Activated T-cell treated with anti-CD3 and anti-CD28 coated beads, Interleukin-2, amount 50 U/mL, for 1 hour (primary cell): ENCODE results near the gene LOXHD1.

ENCODE experiments used
- DNase-seq: peaks from one replicate; pipeline ENCODE4 v3.0.0-alpha.2; 2020

Gene LOXHD1

DNA sequence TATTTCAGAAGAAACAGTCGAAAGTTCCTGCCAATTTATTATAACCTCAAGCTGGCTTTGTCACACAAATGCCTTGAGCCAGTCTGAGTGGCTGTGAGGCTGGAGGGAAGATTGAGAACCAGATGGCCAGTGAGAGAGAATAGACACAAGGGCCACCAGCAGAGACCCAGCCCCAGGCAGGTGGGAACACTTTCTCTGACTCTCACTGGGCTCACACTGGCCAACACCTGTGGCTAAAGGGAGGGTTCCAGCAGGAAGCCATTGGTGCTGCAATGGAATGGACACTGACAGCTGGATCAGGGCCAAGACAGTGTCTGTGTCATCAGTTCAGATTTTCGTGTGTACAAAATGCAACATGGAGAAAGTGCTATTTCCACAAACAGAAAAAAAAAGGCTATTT is 29.9 kb downstream of the LOXHD1 start:
- DNase-seq, result no peak

DNA sequence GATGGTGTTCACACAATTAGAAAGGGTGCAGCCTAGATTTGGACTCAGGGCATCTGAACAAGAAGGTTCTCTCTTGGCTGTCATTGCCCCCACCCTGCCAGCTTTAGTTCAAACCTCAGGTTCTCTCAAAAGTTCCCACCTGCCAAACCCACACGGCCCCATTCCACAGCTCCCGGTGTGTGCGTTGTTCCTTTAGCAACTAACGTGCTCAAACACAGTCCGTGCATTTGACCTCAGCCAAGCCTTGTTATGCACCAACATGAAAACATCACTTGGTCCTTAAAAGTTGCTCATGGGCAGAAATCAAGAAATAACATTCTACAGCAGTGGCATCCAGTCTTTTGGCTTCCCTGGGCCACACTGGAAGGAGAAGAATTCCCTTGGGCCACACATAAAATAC is 32.0 kb downstream of the LOXHD1 start:
- DNase-seq, result no peak

DNA sequence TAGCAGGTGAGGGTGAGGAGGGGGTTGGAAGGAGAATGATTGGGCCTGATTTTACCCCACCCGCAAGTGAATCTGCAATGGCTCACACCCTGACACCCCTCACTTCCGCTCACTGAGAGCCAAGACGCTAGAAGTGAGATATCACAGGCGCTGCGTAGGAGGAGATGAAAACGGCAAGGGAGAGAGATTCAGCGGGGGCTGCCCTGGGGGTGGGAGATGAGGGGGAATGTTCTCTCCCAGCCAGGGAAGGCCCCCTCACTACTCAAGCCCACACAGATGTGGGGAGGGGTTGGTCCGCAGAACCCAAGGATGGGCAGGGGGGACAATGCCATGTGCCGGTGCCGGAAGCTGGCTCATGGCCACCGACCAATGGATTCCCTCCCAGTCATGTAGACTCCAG is 32.9 kb downstream of the LOXHD1 start:
- DNase-seq, result no peak

DNA sequence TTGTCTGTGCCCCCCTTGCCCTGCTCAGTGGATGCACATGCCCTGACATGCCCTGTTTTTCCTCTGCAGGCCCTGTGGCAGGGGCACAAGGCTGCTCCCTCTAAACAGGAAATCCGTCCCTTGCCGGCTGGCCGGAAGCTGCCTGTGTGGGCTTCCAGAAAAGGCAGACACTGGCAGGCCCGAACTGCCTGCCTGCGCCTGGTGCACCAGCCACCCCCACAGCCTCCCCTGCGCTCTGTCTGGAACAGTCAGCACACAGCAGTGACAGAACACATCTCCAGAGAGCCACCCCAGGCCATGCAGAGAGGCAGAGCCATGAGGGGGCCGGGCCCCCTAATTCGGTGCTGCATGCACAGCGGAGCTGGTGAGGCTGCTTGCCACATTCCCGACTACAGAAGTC is 33.5 kb downstream of the LOXHD1 start:
- peak; percentile 24 for DNase-seq

DNA sequence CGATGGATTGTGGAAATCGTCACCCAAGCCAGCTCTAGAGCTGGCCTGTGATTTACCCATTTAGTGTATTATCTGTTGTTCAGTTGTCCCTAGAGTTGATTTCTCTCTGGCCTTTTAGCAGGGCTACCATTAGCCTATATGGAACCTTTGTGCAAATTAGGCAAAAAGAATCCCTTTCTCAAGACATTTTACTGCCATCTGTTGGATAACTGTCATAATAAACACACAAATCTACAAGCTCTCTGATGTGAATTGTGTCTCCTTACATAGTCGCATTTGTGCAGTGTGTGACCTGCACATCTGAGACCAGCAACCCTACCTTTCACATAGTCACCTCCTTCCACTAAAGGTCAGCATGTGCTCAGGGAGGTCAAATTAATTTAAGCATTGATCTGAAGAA is 34.0 kb downstream of the LOXHD1 start:
- no peak for DNase-seq

DNA sequence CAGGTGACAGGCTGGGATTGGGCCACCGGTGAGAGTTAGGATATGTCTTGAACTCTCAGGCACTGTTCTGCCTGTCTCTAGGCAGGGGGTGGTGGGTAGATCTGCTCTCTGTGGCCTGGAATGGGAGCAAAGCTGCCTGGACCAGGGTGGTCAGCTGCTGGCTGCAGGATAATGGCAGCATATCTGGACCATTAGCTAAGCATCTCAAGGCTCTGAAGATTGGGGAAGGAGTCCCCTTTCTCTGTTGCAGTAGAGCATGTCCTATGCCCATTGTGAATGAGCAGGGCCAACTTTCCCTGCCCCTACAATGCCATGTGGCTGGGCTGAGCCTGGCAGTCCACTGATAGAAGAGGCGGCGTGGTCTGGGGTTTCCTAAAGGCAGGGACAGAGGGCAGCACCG is 34.6 kb downstream of the LOXHD1 start:
- no peak for DNase-seq

DNA sequence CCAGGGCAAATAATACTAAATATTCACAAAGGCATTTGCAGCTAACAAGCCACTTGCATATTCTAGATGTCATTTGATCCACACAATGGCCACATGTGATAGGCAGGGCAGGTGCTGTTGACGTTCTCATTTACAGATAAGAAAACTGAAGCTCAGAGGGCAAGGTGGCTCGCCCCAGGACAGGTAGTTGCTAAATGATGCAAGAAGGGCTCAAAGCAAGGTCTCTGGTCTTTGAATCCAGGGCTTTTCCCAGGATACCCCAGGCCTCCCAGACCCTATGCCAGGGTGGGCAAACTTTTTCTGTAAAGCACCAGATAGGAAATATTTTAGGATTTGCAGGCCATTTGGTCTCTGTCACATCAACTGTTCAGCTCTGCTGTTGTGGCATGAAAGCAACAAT is 35.1 kb downstream of the LOXHD1 start:
- DNase-seq, result no peak

DNA sequence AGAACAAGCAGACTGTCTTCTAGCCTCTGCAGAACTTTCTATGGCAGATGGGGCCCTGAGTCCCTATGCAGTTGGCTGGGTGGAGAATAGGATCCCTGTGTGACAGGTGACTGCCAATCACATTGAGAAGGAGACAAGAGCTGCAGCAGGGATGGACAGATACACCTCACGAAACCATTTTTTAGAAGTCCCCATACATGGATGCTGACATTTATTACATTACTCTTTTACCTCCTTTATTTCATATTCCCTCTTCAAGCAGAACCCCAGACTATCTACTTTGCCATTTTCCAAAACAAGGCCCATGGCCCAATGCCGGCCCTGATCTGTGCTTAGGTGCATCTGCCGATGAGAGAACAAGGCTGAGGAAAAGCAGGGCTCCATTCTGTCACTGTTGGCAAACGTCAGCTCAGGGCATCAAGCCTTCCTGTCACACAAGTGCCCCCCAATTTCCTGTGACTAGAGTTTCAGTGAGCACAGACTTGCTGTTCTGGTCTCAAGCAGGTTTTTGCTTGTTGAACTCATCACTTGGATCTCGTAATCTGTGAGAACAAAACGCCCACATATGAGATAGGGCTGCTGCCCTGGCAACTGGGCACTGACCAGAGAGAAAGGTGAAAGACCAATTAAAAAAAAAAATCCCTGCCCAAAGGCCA is 35.8 kb downstream of the LOXHD1 start:
- DNase-seq, result no peak

DNA sequence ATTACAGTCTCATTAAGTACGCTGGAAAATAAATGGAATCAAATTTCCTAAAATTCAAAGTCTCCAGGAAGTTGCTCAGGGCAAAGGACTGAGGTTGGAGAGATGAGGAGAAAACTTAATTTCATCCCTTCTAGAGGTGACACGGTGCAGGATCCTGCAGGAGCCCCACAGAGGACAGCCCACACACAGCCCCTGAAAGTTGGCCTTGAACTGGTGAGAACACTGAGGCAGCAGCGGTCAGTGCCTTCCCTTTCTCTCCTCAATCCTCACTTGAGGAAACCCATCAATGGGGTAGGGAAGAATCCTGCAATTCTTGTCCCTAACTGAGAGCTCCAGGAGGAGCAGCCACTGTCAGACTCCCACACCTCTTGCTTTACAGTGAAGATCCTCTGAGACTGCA is 37.5 kb downstream of the LOXHD1 start:
- DNase-seq, result no peak

DNA sequence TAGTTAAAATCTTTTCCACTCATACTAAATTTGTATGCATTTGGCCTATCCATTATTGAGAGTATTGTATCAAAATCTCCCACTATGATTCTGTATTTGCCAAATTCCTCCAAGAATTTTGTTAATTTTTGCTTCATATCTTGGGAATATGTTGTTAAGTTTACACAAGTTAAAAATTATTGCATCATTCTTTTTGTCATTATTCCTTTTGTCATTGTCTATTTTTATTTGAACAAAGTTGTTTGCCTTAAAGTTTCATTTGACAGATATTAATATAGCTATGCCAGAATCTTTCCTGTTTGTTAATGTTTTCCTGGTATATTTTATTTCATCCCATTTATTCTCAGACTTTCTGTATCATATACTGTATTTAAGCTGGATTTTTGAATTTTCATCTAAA is 41.3 kb downstream of the LOXHD1 start:
- DNase-seq, result no peak

DNA sequence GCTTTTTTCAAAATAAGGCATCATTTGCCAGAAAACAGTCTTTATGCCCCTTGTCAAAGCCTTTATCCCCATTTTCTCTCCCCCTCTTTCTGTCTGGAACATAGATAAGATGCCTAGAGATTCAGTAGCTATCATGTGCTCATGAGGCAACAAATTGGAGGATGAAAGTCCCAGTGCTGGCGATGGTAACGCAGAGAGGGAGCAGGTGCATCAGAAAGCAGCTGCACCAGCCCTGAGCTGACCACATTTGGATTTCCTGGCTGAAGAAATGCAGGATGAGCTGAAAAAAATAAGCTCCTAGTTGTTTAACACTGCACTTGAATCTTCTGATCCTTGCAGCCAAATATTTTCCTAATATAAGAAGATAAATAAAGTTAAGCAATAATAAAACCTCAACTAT is 48.0 kb downstream of the LOXHD1 start:
- DNase-seq, result no peak

DNA sequence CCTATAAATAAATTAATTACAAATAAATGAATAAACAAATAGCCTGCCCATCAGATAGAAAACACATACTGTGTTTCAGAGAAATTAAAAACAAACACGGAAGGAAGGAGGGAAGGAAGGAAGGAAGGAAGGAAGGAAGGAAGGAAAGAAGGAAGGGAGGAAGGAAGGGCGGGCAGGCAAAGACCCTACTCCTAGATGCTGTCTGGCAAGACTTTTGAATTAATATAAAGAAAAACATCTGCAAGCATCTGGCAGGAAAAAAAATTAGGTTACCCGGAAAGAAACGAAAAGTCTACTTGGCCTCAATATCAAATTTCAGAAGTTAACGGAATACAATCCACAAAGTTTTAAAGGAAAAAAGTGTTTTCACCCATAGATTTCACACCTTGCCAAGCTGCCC is 49.1 kb downstream of the LOXHD1 start:
- no peak for DNase-seq

DNA sequence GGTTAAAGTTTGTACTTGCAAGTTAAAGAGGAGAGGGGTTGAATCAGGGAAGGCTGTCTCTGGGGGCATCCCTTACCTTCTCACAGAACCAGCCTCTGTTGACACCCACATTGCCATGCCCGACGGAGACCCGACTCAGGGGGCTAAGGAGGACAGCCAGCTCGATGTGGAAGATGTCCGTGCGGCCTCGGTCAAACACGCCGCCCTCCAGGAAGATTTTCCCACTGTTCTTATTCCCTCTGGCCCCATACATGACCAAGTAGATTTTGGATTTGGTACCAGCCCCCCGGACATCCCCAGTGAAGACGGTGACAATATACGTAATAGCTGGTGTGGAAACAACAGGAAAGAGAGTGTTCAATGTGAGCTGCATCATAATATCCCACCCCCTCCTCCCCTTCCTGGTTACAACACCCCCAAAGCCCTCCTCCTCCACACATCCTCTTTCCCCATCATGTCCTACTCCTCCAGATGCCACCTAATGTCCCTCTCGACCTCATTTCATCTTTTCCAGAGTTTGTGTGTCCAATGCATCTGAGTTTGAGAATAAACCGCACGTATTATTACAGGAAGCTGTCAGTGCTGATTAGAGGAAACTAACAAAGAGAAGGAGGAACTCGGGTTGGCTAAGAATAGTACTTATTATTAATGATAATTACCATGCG is 55.7 kb downstream of the LOXHD1 start:
- no peak for DNase-seq

DNA sequence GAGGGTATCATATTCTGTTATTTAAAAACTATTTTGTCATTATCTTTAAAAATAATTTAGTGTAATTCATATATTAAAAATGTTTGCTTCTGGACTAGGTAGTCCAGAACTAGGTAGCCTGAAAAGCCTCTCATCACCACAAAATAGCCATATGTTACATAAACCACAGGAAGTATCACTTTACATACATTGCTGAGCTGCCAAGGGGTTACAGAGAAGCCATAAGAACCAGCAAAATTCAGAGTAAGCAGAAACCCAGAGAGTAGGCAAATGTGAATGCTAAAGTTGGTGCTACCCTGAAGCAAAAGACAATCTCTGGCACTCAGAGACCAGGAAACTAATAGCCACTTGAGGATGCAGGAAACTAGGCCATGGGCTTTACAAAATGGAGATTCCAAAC is 60.9 kb downstream of the LOXHD1 start:
- DNase-seq, result no peak

DNA sequence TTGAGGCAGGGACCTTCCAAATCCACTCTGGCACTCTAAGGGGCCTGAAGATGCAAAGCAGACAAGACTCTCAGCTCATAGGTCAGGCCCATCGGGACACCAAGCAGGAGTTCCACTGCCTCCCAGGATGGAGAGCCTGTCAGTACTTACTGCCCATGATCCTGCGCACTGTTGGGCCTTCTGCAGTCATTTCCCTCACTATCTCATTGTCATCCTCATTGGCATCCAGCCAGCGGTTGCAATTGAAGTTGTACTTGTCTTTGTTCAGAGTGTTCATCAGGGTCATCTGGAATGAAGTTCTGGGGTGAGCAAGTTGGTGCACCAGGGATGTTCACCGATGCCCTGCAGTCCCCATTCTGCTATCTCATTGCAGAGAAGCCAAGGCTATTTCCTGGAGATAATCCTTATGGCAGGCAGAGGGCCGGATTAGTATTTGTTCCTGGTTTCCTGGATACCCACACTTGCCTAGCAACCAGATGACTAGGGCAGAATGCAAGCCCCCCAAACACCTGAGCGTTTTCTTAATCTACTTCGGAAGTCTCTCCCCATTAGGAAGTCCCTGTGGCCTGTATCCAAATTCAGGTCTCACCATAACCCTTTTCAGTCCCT is 65.1 kb downstream of the LOXHD1 start:
- no peak for DNase-seq

DNA sequence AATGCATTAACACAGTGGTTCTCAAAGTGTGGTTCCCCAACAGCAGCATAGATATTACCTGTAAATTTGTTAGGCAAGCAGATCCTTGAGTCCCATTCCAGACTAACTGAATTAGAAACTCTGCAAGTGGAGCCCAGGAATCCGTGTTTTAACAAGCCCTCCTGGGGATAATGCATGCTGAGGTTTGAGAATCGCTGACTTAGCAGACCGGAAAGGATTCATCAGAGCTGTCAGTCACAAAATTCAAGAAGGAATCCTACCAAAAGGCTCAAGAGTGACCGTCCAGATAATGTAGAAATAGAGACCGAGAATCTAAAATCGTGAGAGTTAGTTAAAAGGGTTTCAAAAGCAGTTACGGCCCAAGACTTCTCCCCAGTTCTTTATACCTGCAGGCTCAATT is 66.9 kb downstream of the LOXHD1 start:
- no peak for DNase-seq

DNA sequence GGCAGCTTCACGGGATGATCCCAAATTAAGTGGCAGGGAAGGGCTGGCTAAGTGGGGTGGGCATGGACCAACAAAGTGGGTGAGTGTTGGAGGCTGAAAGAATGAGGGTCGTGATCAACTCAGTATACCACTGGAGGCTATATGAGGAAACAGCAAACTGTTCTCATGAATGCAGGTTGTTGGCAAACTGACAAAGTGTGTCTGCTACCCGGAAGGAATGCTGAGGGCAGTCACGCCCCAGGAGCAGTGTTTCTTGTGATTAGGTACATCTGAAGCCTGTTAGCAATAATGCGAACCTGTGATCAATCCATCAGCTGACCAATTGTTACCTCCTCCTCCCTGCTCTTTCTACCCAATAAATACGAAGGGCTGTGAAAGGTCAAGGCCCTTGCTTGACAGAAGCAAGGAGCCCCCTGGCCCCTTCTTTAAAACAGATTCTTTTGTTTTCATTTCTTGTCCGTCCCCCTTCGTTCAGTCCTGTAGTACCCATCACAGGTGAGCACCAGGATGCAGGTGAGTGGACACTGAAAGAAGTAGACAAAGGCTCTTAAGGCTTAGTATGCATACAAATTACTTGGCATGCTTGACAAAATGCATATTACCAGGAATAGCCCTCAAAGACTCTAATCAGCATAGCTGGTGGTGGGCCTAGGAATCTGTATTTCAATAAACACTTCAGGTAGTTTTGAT is 67.9 kb downstream of the LOXHD1 start:
- no peak for DNase-seq

DNA sequence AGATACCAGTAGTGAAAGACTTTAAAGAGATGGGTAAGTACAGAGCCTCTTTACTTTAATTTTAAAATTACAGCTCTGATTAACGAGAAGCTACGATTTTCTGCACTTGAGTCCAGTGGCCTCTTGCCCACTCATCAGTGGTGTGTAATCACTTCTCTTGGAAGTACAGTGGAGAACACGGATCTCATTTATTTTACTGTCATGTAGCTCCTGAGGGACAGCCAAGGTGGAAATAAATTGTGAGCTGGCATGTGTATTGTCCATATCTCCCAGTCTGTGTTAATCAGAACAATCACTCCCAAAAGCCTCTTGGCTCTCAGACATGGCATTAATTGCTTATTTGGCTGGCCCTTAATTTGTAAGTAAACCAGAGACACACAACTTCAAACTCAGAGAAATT is 69.4 kb downstream of the LOXHD1 start:
- no peak for DNase-seq

DNA sequence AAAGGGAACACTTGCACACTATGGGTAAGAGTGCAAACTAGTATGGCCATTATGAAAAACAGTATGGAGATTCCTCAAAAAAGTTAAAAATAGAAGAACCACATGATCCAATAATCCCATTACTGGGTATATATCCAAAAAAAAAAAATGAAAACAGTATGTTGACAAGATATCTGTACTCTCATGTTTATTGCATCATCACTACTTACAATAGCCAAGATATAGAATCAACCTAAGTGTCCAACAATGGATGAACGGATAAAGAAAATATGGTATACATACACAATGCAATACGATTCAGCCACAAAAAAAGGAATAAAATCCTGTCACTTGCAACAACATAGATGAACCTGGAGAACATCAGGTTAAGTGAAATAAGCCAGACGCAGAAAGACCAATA is 73.3 kb downstream of the LOXHD1 start:
- no peak for DNase-seq

DNA sequence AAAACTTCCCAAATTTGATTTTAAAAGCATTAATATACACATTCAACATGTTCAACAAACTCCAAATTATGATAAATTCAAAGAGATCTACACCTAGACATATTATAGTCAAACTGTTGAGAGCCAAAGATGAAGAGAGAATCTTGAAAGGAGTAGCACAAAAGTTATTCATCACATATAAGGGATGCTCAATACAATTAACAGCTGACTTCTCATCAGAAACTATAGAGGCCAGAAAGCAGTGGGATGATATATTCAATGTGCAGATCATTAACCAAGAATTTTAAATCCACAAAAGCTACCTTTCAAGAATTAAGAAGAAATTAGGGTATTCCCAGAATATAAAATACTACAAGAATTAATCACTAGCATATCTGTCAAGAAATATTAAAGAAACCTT is 75.4 kb downstream of the LOXHD1 start:
- no peak for DNase-seq

DNA sequence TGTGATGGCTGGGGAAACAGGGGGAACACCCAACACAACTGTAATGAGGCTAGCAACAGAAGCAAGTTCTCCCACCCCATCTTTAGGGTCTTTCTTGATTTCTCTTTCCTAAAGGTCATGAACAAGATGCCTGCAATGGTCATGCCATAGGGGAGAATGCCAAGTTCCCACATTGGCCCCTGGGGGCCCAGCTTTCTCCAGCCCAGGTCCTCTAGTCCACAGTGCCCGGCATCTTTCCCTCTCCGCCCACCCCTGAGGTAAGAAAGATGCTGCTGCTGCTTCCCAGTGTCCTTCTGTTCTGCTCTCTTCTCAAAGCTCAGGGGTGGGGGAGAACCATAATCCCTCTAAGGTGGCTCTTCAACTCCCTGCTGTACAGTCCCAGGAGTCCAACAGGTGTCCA is 78.0 kb downstream of the LOXHD1 start:
- no peak for DNase-seq

DNA sequence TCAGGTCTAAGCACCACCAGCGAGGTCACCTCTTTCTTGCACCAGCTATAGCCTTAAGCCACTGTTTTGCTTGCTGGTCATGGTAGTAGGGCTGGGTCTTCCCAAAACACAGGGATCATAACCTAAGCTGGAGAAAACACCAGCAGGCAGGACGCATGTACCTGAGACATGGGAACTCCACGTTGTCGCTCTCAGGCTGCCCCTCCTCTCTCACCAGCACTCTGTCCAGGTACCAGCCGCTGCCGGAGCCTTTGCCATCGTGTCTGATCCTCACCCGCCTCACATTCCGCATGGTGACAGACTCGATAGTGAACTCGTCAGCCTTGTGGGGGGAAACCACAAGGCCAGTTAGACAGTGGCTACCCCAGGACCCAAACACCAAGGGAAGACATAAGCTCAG is 79.5 kb downstream of the LOXHD1 start:
- DNase-seq, result no peak

DNA sequence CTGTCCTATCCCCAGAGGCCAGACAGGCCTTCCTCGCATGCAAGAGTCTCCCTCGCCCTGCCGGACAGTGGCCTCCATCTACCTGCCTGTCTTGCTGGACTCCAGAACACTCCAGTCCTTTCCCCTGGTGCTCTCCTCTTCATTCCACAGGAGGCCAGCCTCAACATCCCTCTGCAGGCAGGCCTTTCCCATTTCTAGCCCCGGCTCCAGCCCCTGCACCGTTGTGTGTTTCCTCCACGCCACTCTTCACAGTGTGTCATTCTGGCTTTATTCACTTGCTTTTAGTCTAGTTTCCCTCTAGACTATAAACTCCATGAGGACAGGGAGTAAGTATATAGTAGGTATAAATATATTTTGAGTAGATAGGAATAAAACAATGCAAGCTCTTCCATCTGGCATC is 81.2 kb downstream of the LOXHD1 start:
- no peak for DNase-seq

DNA sequence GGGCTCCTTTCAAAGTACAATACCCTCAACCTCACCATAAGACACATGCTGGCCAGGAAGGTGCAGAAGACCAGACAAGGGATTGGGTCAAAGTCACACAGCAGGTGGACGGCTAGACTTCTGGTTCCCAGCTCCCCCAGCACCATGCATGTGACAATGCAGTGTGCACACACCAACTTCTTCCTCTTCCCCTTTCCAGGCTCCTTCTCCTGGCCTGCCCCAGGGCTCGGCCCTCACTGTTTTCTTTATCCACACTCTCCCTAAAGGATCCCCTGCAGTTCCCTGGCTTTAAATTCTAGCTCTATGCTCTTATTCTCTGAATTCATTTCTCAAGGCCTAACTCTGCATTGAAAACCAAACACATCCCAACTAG is 82.3 kb downstream of the LOXHD1 start:
- no peak for DNase-seq
